Left forelimb (tissue), 1 donor: ENCODE data around the gene SYNE3.
"Not testable (repeated sequence)": the region's sequence is repeated elsewhere in the genome, so short reads cannot be mapped to it uniquely, and the experiment has no call there.

ENCODE experiments used
- DNase-seq: peaks from one replicate; pipeline ENCODE4 v3.0.0-alpha.2; 2018; ENCODE audit warnings: low spot score

SYNE3 gene

GRCh38 chr14:95524706-95525512 is 8.5 kb upstream of the SYNE3 start:
- DNase-seq: no peak

- DNase-seq: no peak
Observed at GRCh38 chr14:95523815-95524448, 7.5 kb upstream of the SYNE3 start.

GRCh38 chr14:95523051-95523814 is 6.8 kb upstream of the SYNE3 start:
- DNase-seq: no peak

DNA sequence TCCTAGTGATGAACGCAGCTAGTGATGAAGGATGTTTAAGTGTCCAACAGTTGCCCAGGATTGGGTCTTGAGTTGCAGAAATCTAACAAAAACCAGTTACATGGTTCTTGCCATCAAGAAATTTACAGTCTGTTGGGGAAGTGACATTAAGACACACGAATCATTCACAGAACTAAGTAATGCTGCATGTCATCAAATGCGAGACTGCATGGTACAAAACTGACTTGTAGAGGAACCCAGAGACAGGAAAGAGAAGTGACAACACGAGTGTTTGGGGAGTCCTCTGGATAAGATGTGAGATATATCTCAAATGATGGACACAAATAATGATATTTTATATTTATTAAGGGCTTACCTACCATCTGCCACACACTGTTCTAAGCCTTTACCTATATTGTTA is 6.1 kb upstream of the SYNE3 start:
- no peak for DNase-seq

GRCh38 chr14:95522116-95522515 is 5.7 kb upstream of the SYNE3 start:
- no peak for DNase-seq

DNA sequence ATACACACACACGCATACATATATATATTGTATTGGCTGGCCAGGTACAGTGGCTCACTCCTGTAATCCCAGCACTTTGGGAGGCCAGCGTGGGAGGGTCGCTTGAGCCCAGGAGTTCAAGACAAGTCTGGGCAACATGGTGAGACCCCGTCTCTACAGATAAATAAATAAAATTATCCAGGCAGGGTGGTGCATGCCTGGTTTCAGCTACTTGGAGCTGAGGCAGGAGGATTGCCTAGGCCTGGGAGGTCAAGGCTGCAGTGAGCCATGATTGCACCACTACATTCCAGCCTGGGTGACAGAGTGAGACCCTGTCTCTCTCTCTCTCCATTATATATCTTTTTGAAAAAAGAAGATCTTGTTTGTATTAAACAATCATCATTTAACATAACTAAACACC is 4.6 kb upstream of the SYNE3 start:
- DNase-seq: no peak

DNA sequence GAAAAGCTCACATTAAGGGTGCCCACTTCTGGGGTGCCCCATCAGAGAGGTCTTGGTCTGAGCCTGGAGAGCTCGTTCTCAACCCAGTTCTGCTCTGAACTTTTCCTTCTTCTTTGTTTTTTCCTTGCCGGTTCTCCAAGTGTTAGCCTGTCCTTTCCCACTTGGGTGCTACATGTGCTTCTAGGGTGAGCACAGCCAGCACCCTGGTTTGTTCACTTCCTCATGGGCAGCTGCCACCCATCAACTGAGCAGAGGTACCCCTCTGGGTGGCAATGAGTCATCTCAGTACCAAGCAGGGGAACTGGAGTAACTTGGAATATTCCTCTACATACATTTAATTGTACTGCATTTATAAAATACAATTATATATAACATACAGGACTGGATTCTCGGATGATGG is 3.9 kb upstream of the SYNE3 start:
- no peak for DNase-seq

GRCh38 chr14:95519699-95520098 is 3.2 kb upstream of the SYNE3 start:
- DNase-seq: no peak

GRCh38 chr14:95518045-95518751 is 1.7 kb upstream of the SYNE3 start:
- DNase-seq: no peak

DNA sequence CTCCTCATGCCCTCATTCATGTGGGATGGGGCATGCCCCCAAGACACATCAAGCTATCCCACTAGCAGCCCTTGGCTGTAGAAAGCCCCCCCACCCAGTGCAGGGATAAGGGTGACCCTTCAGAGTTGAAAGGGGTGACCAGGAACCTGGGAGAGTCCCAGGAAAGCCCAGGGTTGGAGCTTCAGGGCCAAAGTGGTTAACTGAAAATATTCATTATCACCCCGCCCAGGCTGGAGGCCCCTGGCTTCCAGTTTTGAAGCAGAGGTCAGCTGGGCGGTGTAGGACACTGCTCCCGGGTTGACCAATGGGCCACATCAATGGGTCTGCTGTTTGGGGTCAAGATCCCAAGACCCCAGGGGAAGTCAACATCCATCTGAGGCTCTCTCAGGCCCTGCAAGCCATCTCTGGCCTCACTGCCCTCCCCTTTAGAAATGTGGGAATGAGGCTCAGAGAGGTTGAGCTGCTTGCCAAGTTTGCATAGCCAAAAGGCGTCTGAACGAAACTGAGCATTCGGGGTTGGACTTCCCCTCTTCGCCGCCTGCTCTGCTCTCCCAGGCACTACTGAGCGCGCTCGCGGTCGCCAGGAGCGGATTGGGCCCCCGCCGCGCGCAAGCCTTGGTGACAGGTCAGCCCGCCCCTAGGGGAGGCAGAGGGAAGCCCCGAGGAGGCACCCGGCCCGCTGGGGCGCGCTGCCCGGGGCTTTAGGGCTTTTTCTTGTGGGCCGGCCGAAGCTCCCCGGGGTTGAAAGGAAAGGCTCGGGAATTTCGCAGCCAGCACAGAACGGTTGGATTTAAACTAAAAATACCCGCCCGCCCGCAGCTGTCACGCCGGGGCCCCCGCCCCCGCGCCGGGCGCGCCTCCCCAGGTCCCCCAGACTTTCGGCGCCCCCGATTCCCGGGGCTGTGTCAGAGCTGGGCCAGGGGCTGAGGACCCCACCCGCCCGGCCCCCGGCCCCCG is 576 bp downstream of the SYNE3 start:
- peak; percentile 81 for DNase-seq

- peak; percentile 83 for DNase-seq
Observed at GRCh38 chr14:95515080-95515489, 1.4 kb downstream of the SYNE3 start.

- DNase-seq: no peak
Observed at GRCh38 chr14:95514131-95515079, 2.0 kb downstream of the SYNE3 start.

- no peak for DNase-seq
Observed at GRCh38 chr14:95513291-95513690, 3.2 kb downstream of the SYNE3 start.

GRCh38 chr14:95511687-95512086 is 4.8 kb downstream of the SYNE3 start:
- no peak for DNase-seq

GRCh38 chr14:95510804-95511203 is 5.6 kb downstream of the SYNE3 start:
- no peak for DNase-seq

DNA sequence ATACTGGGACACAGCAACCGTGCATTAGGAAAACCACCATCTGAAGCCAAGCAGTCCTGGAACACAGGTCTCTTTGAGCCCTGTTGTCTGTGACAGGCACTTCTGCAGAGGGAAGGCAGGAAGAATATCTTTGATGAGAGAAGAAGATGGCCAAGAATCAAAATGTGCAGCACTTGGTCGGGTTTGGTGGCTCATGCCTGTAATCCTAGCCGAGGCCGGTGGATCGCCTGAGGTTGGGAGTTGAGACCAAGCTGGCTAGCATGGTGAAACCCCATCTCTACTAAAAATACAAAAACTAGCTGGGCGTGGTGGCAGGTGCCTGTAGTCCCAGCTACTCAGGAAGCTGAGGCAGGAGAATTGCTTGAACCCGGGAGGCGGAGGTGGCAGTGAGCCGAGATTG is 6.1 kb downstream of the SYNE3 start:
- DNase-seq: not testable (repeated sequence)

DNA sequence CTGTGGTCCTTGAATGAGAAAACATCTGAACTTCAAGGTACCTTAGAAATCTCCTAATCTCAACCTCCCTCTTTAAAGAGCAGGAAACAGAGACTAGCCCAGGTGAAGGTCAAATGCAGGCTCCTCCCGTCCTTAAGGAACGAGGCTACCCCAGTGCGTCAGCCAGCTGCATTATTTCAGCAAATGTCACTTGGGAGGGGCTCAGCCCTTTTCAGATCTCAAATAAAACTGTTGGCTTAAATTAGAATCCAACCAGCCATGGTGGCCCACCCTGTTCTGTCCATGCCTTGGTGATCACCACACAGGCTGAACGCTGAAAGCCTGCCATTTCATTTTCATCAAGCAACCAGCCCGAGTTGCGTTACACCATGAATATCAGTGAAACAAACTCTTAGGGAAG is 7.0 kb downstream of the SYNE3 start:
- DNase-seq: no peak

- no peak for DNase-seq
Observed at GRCh38 chr14:95508377-95508776, 8.1 kb downstream of the SYNE3 start.

GRCh38 chr14:95507701-95508103 is 8.7 kb downstream of the SYNE3 start:
- DNase-seq: no peak

DNA sequence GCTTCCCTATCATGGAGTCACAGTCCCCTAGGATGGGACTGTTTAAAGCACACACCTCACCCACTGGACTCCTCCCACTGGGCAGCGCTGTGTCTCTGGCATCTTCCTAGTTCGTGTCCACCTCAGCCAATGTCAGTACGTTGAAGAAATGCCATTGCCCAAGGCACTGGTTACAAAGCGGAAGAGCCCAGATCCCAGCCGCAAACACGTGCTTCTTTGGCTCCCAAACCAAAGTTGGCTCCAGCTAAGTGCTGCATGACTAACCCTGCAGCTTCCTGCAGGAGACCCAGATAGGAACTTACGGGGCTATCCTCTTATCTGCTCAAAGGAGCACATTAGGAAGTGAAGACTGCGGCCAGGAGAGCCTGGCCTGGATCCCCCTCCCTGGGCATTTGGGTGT is 9.3 kb downstream of the SYNE3 start:
- no peak for DNase-seq
